Measurements from ENCODE around the gene INTS11. TPM values are rescaled to one million over a fixed set of nuclear protein-coding genes. Genes with fewer than 3 reads are reported as not detected.
A peak's percentile ranks its signal among the peaks of the same experiment; 100 is the strongest.

INTS11 gene
- total RNA-seq, 2 experiments from 2014 or later: 117 to 151 TPM

- H3K27me3 Mint-ChIP-seq: no peaks in the 10 kb centered on the region
Observed at GRCh38 chr1:1314237-1314586, 10.2 kb downstream of the INTS11 start.

GRCh38 chr1:1313500-1314236 is 10.8 kb downstream of the INTS11 start:
- Mint-ChIP-seq H3K36me3 (ENCODE audit: low read depth) (peaks cover 17% of the 10 kb centered on the region), H3K4me1 (peaks cover 2% of the 10 kb centered on the region), H3K27ac (no peak overlapping the region), H3K4me3 (no peak overlapping the region), H3K9me3 (ENCODE audit: low read depth) (no peaks in the 10 kb centered on the region), H3K27me3 (no peaks in the 10 kb centered on the region)
- DNase-seq (no peak), ATAC-seq (no peak)
- intact Hi-C loops (cut with DNase I, micrococcal nuclease): no loop called here
- ChIA-PET POLR2A (no interaction called here), CTCF (no interaction called here)

More at GRCh38 chr1:1314237-1314586, 10.2 kb downstream of the INTS11 start:
- ChIA-PET CTCF (no interaction called here), POLR2A (no interaction called here)
- no peak overlapping the region for H3K4me3 Mint-ChIP-seq
- intact Hi-C loops (cut with DNase I, micrococcal nuclease): no loop called here
- H3K4me1 Mint-ChIP-seq: peaks cover 2% of the 10 kb centered on the region
- ATAC-seq: no peak
- H3K9me3 Mint-ChIP-seq (ENCODE audit: low read depth): no peaks in the 10 kb centered on the region
- DNase-seq: no peak
- H3K36me3 Mint-ChIP-seq (ENCODE audit: low read depth): peaks cover 22% of the 10 kb centered on the region
- no peak overlapping the region for H3K27ac Mint-ChIP-seq

GRCh38 chr1:1312450-1313314 is 11.8 kb downstream of the INTS11 start:
- no peaks in the 10 kb centered on the region for H3K9me3 Mint-ChIP-seq (ENCODE audit: low read depth)
- no peak overlapping the region for H3K4me3 Mint-ChIP-seq
- intact Hi-C loops (cut with DNase I, micrococcal nuclease): no loop called here
- peaks cover 16% of the 10 kb centered on the region for H3K36me3 Mint-ChIP-seq (ENCODE audit: low read depth)
- no peaks in the 10 kb centered on the region for H3K27me3 Mint-ChIP-seq
- DNase-seq: no peak
- CTCF ChIA-PET: no interaction called here
- ATAC-seq: no peak
- no peak overlapping the region for H3K27ac Mint-ChIP-seq
- peaks cover 2% of the 10 kb centered on the region for H3K4me1 Mint-ChIP-seq
- POLR2A ChIA-PET: no interaction called here

GRCh38 chr1:1311107-1312104 is 13.1 kb downstream of the INTS11 start:
- Mint-ChIP-seq H3K4me3 (no peak overlapping the region), H3K9me3 (ENCODE audit: low read depth) (no peaks in the 10 kb centered on the region), H3K4me1 (peaks cover 10% of the 10 kb centered on the region), H3K27me3 (no peaks in the 10 kb centered on the region), H3K27ac (no peak overlapping the region), H3K36me3 (ENCODE audit: low read depth) (peaks cover 11% of the 10 kb centered on the region)
- DNase-seq (no peak), ATAC-seq (no peak)
- ChIA-PET POLR2A (no interaction called here), CTCF (interaction anchor here (0.5 to 0.9 kb wide), 2 partner anchors 63 to 88 kb away, joined by 3 to 4 read pairs; partner anchors contain the start of genes AURKAIP1 and CCNL2)
- intact Hi-C loops (cut with DNase I, micrococcal nuclease): no loop called here

- ChIA-PET CTCF (interaction anchor here (0.7 kb wide), 2 partner anchors 73 to 526 kb away, joined by 3 read pairs; no protein-coding TSS in a partner anchor), POLR2A (no interaction called here)
- H3K27me3 Mint-ChIP-seq: no peaks in the 10 kb centered on the region
- H3K4me3 Mint-ChIP-seq: no peak overlapping the region
- intact Hi-C loops (cut with DNase I, micrococcal nuclease): no loop called here
- no peak overlapping the region for H3K27ac Mint-ChIP-seq
- no peaks in the 10 kb centered on the region for H3K9me3 Mint-ChIP-seq (ENCODE audit: low read depth)
- H3K36me3 Mint-ChIP-seq (ENCODE audit: low read depth): peaks cover 8% of the 10 kb centered on the region
- peaks cover 17% of the 10 kb centered on the region for H3K4me1 Mint-ChIP-seq
- ATAC-seq: no peak
- DNase-seq: no peak
Observed at GRCh38 chr1:1310476-1311053, 13.9 kb downstream of the INTS11 start.

GRCh38 chr1:1310109-1310385 is 14.4 kb downstream of the INTS11 start:
- peaks cover 8% of the 10 kb centered on the region for H3K36me3 Mint-ChIP-seq (ENCODE audit: low read depth)
- intact Hi-C loops (cut with DNase I, micrococcal nuclease): no loop called here
- peaks cover 22% of the 10 kb centered on the region for H3K4me1 Mint-ChIP-seq
- ChIA-PET POLR2A (no interaction called here), CTCF (interaction anchor here (0.7 to 0.9 kb wide), 4 partner anchors 15 to 527 kb away, joined by 3 to 4 read pairs (median 4); no protein-coding TSS in a partner anchor)
- no peaks in the 10 kb centered on the region for H3K9me3 Mint-ChIP-seq (ENCODE audit: low read depth)
- H3K27me3 Mint-ChIP-seq: no peaks in the 10 kb centered on the region
- ATAC-seq: no peak
- peak overlapping the region; percentile 76 for H3K4me3 Mint-ChIP-seq
- no peak overlapping the region for H3K27ac Mint-ChIP-seq
- DNase-seq: no peak

GRCh38 chr1:1309251-1310108 is 15.0 kb downstream of the INTS11 start:
- no peak for ATAC-seq
- no peaks in the 10 kb centered on the region for H3K27me3 Mint-ChIP-seq
- DNase-seq: peak; percentile 36
- peaks cover 8% of the 10 kb centered on the region for H3K36me3 Mint-ChIP-seq (ENCODE audit: low read depth)
- H3K9me3 Mint-ChIP-seq (ENCODE audit: low read depth): no peaks in the 10 kb centered on the region
- peaks cover 23% of the 10 kb centered on the region for H3K4me1 Mint-ChIP-seq
- peak overlapping the region; percentile 76 for H3K4me3 Mint-ChIP-seq
- ChIA-PET CTCF (interaction anchor here (0.6 to 0.9 kb wide), 5 partner anchors 16 to 527 kb away, joined by 3 to 4 read pairs (median 3); no protein-coding TSS in a partner anchor), POLR2A (interaction anchor here (0.5 kb wide), 1 partner anchor 14 kb away, joined by 3 read pairs; no protein-coding TSS in a partner anchor)
- peak overlapping the region; percentile 31 for H3K27ac Mint-ChIP-seq
- intact Hi-C loops (cut with DNase I, micrococcal nuclease): loop anchor here (2.0 to 10.0 kb wide), 4 partner anchors 37 to 1268 kb away; partner anchors contain the start of genes AURKAIP1 (in 1 of the 2) and UBE2J2 (in 1 of the 2)

- Mint-ChIP-seq H3K27ac (peak overlapping the region; percentile 65), H3K4me1 (peaks cover 23% of the 10 kb centered on the region), H3K9me3 (ENCODE audit: low read depth) (no peaks in the 10 kb centered on the region), H3K36me3 (ENCODE audit: low read depth) (peaks cover 7% of the 10 kb centered on the region), H3K27me3 (no peaks in the 10 kb centered on the region), H3K4me3 (peak overlapping the region; percentile 76)
- ChIA-PET POLR2A (interaction anchor here (0.5 kb wide), 1 partner anchor 15 kb away, joined by 3 read pairs; no protein-coding TSS in a partner anchor), CTCF (no interaction called here)
- DNase-seq (peak; percentile 33), ATAC-seq (no peak)
- intact Hi-C loops (cut with DNase I, micrococcal nuclease): loop anchor here (1.0 to 10.0 kb wide), 22 partner anchors 15 to 1268 kb away; partner anchors contain the start of genes AURKAIP1 (in 2 of the 2), MRPL20 (in 2 of the 2), UBE2J2 (in 2 of the 2) and ATAD3A (in 1 of the 2)
Observed at GRCh38 chr1:1308756-1309250, 15.7 kb downstream of the INTS11 start.

GRCh38 chr1:1307923-1308755 is 16.3 kb downstream of the INTS11 start, which contains the start of the genes ACAP3 and PUSL1:
Gene ACAP3 (minus strand): TSS chr1:1307930. CDS start chr1:1307815, 115 bp downstream.
Gene PUSL1 (plus strand): TSS chr1:1308597. CDS start chr1:1308644, 47 bp downstream.
- H3K27me3 Mint-ChIP-seq: no peaks in the 10 kb centered on the region
- H3K4me1 Mint-ChIP-seq: peaks cover 23% of the 10 kb centered on the region
- CTCF ChIA-PET: no interaction called here
- intact Hi-C loops (cut with DNase I, micrococcal nuclease): loop anchor here (1.0 to 10.0 kb wide), 22 partner anchors 16 to 1269 kb away; partner anchors contain the start of genes AURKAIP1 (in 2 of the 2), MRPL20 (in 2 of the 2), UBE2J2 (in 2 of the 2) and ATAD3A (in 1 of the 2)
- peaks cover under 1% of the 10 kb centered on the region for H3K36me3 Mint-ChIP-seq (ENCODE audit: low read depth)
- DNase-seq: peak; percentile 94
- peak; percentile 73 for ATAC-seq
- H3K27ac Mint-ChIP-seq: peak within 1 kb of the TSS; percentile 84
- POLR2A ChIA-PET: no interaction called here
- peak within 1 kb of the TSS; percentile 80 for H3K4me3 Mint-ChIP-seq
- H3K9me3 Mint-ChIP-seq (ENCODE audit: low read depth): no peaks in the 10 kb centered on the region

Data from activated CD4-positive, alpha-beta T cell treated with anti-CD3 and anti-CD28 coated beads for 36 hours (primary cell).